Fibroblast of skin of abdomen (primary cell): ENCODE data around the gene TGM6. TPM values are rescaled to one million over a fixed set of nuclear protein-coding genes. Genes with fewer than 3 reads are reported as not detected.

Experiments used
- DNase-seq: peaks from one replicate; pipeline ENCODE4 v3.0.0-alpha.2; 2013
- polyA plus RNA-seq, 2 experiments: library from polyadenylated mRNA; unstranded; fragments of 120-200 nt; gene quantifications; one replicate each; pipeline ENCODE4 v1.2.1, GENCODE V29; 2013; ENCODE audit not compliant: insufficient read length in 2 of 2

TGM6 gene
- polyA plus RNA-seq (2013, experiment 1 of 2; ENCODE audit: insufficient read length) = not detected
- not detected for polyA plus RNA-seq (2013, experiment 2 of 2; ENCODE audit: insufficient read length)

GRCh38 chr20:2380601-2381000 lies at the start of gene TGM6:
TSS of gene TGM6 (plus strand) at chr20:2380901. CDS start at chr20:2380969, 68 bp downstream.
- no peak for DNase-seq

DNA sequence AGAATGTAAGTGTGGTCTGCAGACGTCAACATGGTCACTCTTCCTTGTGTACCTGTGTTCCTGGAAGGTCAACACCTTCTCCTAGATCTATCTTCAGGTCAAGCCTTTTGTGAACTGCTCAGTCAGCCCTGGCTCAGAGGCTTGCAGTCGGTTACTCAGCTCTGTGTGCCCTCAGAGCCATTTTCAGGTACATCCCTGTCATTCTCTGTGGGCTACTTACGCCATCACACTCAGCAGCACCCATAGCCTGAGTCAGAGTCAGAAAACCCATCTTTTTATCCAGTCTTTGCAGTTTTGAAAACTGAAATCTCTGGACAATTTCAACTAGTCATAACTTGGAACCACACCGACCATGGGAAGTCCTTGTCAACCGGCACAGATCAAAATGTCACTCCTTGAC lies 49.6 kb upstream of the TGM6 start:
- no peak for DNase-seq

DNA sequence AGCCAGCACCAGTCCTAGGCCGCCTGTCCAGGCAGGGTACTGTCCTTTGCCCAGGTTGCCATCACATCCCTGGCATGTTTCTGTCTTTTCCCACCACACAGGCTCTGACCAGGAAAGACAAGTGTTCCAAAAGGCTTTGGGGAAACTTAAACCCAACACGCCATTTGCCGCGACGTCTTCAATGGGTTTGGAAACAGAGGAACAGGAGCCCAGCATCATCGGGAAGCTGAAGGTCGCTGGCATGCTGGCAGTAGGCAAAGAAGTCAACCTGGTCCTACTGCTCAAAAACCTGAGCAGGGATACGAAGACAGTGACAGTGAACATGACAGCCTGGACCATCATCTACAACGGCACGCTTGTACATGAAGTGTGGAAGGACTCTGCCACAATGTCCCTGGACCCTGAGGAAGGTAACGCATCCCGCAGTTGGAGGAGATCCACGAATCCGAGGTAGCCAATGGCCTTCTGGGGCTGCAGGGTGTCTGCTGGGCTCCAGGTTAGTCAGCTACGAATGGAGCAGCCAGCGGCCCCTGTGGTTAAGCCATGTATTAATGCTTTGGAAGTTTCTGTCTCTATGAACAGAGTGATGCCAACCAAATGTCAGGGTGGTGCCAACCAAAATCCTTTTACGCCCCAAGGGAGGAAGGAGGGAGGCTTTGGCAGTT lies 48.7 kb upstream of the TGM6 start:
- DNase-seq = no peak

DNA sequence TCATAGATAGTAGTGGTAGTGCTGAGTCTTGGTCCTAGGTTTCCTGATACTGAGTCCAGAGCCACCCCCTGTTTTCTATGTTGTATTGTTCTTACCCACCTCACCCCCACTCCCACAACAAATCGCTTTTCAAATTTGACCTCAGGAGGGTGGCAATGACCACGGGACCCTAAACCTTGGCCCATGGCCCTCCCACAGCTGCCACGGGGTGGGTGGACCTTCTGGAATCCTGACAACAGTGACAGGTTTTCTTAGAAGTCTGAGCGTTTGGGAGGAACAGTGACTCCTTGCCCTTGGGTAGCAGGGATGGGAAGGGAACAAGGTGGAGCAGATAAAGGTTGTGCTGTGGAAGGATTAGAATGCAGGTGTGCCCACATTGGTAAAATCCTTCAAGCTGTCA lies 48.0 kb upstream of the TGM6 start:
- no peak for DNase-seq

- DNase-seq = no peak
These were observed 46.9 kb upstream of the TGM6 start for GRCh38 chr20:2333821-2334220.

GRCh38 chr20:2335096-2335870 lies 45.4 kb upstream of the TGM6 start:
- DNase-seq = no peak

DNA sequence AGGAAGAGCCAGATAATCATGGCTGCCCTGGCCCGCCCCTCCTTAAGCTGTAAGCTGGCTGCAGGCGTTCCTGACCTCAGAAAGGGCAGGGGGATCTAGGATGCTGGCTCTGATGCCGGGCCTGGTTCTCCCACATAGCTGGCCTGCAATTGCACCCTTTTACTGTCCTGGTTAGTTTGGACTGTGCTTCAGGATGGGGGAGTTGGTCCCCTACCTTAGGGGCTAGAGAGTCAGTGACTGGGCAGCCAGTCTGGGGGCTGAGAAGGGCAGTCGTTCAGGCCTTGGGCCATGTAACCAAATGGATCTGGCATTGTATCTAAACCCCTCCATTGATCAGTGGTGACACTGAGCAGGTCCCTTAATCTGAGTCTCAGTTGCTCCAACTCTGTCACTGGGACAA lies 44.2 kb upstream of the TGM6 start:
- no peak for DNase-seq

DNA sequence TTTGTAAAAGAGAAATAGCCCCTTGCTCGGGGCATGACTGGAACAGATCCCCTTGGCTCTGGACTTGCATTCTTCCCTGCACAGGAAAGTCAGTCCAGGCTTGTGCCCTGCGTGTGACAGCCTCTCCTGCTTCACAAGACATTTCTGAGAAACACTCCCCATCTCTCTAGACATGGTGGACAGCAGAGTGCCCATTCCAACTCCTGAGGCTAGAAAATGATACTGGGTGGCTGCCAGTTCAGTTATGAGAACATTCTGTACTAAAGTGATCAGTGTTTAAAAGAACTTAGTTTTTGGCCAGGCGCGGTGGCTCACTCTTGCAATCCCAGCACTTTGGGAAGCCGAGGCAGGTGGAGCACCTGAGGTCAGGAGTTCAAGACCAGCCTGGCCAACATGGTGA lies 43.6 kb upstream of the TGM6 start:
- no peak for DNase-seq

DNA sequence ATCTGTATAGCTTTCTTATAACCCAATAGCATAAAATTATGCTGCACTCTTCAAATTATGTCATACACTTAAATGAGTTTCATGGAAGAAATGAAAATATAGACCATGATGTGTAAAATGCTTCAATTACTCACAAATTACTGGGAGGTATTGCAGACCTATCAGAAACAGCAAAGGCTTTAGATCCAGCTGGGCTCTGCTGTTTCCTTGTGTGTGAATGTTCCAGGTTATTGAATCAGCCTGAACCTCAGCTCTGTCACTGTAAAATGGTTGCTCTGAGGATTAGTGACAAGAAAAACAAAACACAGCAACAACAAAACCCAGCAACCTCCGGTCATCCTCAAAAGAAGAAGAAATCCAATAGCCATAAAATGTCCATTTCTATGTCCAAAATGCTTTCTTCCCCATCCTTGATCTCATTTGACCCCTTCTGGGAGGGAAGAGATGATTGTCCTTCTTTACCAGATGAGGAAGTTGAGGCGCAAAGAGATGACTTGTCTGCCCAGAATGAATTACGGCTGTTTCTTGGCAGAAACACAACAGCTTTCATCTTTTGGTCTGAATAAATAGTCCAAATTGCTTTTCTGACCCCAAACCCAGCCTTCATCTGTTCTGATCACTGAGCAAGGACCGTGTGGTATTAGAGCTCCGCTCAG lies 42.2 kb upstream of the TGM6 start:
- DNase-seq = no peak

DNA sequence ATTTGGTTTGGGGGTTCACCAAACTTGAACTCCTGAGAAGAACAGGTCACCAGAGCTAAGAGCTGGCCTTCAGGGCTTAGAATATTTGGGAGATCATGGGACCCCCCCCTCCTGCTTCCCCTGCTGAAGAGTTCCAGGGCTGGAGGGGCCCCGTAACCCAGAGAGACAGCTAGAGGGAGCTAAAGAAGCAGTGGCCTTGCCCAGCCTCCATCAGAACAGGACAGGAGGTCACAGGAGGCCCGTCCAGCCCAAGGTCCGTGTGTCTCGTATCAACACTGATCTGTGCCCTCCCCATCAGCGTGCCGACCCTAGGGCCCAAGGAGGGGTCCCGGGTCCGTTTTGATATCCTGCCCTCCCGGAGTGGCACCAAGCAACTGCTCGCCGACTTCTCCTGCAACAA lies 40.6 kb upstream of the TGM6 start:
- no peak for DNase-seq

DNA sequence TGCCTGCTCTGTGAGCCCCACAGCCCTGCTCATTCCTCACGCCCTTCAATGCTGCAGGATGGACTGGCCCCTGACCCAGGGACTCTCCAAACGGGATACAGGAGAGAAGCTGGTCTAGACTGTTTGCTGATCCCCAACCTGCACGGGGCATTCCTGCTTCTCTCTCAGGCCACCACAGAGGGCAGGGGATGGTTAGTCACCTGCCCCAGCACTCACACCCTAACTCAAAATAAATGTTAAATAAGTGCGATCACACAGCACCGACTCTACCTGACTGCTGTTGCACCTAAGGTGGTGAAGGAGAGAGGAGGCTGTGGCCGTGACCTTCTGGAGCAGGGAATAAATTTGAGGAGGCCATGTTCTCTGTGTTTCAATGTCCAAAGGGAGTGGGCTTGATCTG lies 39.9 kb upstream of the TGM6 start:
- DNase-seq = no peak

GRCh38 chr20:2341336-2341735 lies 39.4 kb upstream of the TGM6 start:
- no peak for DNase-seq

- DNase-seq = no peak
These were observed 38.5 kb upstream of the TGM6 start for GRCh38 chr20:2342243-2342642.

- DNase-seq = no peak
These were observed 34.5 kb upstream of the TGM6 start for GRCh38 chr20:2346188-2346587.

DNA sequence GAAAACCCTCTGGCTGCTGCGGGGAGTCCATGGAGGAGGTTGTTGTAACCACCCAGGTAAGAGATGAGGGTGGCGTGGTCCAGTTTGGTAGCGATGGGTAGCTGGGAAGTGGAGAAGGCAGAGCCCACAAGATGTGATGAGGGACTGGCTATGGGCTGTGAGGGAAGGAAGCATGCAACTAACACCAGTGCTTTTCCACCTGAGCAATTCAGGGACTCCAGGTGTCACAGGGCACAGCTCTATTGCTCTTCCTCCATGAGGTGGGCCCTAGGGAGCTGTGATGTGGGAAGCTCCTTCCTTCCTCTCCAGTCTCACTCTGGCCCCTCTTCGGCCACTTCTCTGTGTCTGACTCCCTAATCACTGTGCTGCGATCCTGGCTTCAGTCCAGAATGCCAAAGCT lies 32.4 kb upstream of the TGM6 start:
- no peak for DNase-seq

- no peak for DNase-seq
These were observed 30.9 kb upstream of the TGM6 start for GRCh38 chr20:2349801-2350200.

DNA sequence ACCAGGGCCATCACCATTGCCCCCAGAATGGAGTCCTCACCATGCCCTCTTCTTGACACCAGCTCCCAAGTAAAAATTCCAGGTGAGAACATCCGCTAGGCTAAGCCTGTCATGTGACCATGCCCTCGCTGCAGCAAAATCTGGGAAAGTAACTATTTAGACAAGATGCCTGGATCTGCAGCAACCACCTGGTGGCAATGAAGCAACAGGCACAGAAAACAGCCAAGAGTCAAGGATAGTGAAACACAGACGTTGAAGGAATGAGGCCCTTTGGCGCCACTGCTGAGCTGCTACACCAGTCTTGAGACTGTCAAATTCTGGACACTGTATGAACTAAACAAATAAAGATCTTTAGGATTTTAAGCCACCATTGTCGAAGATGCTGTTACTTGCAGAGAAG lies 30.1 kb upstream of the TGM6 start:
- no peak for DNase-seq

- DNase-seq = no peak
These were observed 27.5 kb upstream of the TGM6 start for GRCh38 chr20:2353231-2353630.

DNA sequence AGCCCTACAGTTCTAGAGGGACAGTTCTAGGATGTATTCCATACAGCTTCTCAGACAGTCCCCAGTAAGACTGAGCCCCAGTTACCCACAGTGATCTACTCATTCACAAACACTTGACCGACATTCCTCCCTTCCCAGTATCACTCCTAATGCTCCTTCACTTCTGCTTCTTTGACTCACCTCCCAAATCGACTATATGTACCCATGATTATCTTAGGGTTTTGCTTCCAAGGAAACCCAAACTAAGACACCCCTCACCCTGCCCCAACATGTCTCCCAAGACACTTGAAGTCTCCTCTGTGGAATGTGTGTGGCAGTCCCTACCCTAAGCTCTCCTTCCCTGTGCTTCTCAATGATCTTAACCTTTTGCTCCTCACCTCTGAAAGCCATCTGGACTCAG lies 23.6 kb upstream of the TGM6 start:
- no peak for DNase-seq

DNA sequence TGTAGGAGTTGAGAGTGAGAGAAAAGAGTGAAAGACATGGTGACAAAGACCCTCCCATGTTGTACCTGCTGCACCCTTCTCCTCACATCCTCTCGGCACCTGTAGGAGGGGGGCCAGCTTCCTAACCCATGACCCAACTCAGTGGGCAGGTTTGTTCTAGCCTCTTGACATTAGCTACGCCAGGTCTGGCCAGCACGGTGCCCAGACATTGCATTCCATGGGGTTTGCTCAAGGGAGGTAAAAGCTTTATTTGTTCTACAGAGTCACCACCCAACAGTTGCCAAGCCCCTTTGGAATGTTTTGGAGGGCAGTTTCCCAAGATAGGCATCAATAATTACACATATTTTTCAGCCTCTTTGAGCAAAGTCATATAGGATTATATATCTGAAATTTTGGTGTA lies 22.7 kb upstream of the TGM6 start:
- DNase-seq = no peak

DNA sequence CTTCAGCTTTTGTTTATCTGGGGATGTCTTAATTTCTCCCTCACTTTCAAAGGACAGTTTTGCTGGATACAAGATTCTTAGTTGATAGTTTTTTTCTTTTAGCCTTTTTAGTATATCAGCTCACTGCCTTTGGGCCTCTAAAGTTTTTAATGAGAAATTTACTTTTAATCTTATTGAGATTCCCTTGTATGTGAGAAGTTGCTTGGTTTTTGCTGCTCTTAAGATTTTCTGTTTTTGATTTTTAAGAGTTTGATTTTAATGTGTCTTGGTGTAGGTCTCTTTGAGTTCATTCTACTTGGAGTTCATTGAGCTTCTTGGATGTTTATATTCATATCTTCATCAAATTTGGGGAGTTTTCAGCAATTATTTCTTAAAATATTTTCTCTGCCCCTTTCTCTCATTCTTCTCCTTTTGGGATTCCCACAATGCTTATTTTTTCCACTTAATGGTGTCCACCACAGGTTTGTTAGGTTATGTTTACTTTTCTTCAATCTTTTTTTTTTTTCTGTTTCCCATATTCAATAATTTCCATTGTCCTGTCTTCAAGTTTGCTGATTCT lies 19.6 kb upstream of the TGM6 start:
- no peak for DNase-seq

- DNase-seq = no peak
These were observed 17.5 kb upstream of the TGM6 start for GRCh38 chr20:2363187-2363586.

DNA sequence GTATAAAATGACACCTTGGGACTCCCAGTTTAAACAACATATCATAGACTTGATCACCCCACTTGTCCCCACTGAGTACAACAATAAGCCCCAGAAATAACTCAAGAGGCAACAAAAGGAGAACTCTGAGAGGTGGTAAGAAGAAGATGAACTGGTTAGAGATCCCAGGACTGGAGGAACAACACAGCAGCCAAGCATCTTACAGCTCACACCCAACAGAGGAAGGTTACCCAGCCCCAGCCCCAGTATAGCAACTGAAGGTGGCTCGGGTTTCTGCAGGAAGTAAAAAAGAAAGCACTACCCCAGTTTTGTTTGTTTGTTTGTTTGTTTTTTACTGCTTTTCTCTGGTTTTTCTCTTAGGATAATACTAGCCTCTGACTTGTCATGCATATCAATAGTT lies 17.1 kb upstream of the TGM6 start:
- DNase-seq = no peak

- no peak for DNase-seq
These were observed 16.7 kb upstream of the TGM6 start for GRCh38 chr20:2364044-2364443.
